ENCODE measurements around the gene IKBKE.

Gene IKBKE

GRCh38 chr1:206469933-206470691 is at the start of gene IKBKE:
TSS of gene IKBKE (plus strand) at chr1:206470476. CDS start at chr1:206473228, 2,752 bp downstream.
- peak; percentile 32 for TF ChIP-seq CTCF (IDR thresholded peaks at IDR 0.05)
- H3K4me3 ChIP-seq (ENCODE audit: low read depth in 1 of 2, low read length in 1 of 2): peak within 1 kb of the TSS; percentile 40 to 56
- no peaks in the 10 kb centered on the region for H3K9me3 ChIP-seq
- no peaks in the 10 kb centered on the region for H3K27me3 ChIP-seq
- peak within 1 kb of the TSS; percentile 63 for H3K27ac ChIP-seq
- peaks cover 58 to 63% of the 10 kb centered on the region in 2 experiments for H3K4me1 ChIP-seq (ENCODE audit: control insufficient read depth in 1 of 2, insufficient read depth in 1 of 2, low read depth in 1 of 2, low read length in 1 of 2)
- peaks cover 5% of the 10 kb centered on the region for H3K36me3 ChIP-seq

GRCh38 chr1:206421616-206422340 is 48.5 kb upstream of the IKBKE start:
- Histone ChIP-seq H3K36me3 (peaks cover 86% of the 10 kb centered on the region), H3K4me3 (ENCODE audit: low read depth in 1 of 2, low read length in 1 of 2) (no peak overlapping the region), H3K4me1 (ENCODE audit: control insufficient read depth in 1 of 2, insufficient read depth in 1 of 2, low read depth in 1 of 2, low read length in 1 of 2) (no peaks in the 10 kb centered on the region), H3K9me3 (no peaks in the 10 kb centered on the region), H3K27ac (no peak overlapping the region), H3K27me3 (no peaks in the 10 kb centered on the region)
- TF ChIP-seq CTCF (IDR thresholded peaks at IDR 0.05): no peak

- no peaks in the 10 kb centered on the region for H3K27me3 ChIP-seq
- TF ChIP-seq CTCF (IDR thresholded peaks at IDR 0.05): no peak
- no peaks in the 10 kb centered on the region for H3K9me3 ChIP-seq
- no peaks in the 10 kb centered on the region for H3K4me1 ChIP-seq (ENCODE audit: control insufficient read depth in 1 of 2, insufficient read depth in 1 of 2, low read depth in 1 of 2, low read length in 1 of 2)
- peaks cover 88% of the 10 kb centered on the region for H3K36me3 ChIP-seq
- no peak overlapping the region for H3K4me3 ChIP-seq (ENCODE audit: low read depth in 1 of 2, low read length in 1 of 2)
- no peak overlapping the region for H3K27ac ChIP-seq
Observed at GRCh38 chr1:206422525-206422924, 47.8 kb upstream of the IKBKE start.

GRCh38 chr1:206427291-206427690 is 43.0 kb upstream of the IKBKE start:
- H3K27ac ChIP-seq: no peak overlapping the region
- H3K27me3 ChIP-seq: no peaks in the 10 kb centered on the region
- TF ChIP-seq CTCF (IDR thresholded peaks at IDR 0.05): no peak
- peaks cover 79% of the 10 kb centered on the region for H3K36me3 ChIP-seq
- H3K9me3 ChIP-seq: no peaks in the 10 kb centered on the region
- H3K4me3 ChIP-seq (ENCODE audit: low read depth in 1 of 2, low read length in 1 of 2): no peak overlapping the region
- peaks cover 7 to 12% of the 10 kb centered on the region in 2 experiments for H3K4me1 ChIP-seq (ENCODE audit: control insufficient read depth in 1 of 2, insufficient read depth in 1 of 2, low read depth in 1 of 2, low read length in 1 of 2)

GRCh38 chr1:206429421-206429820 is 40.9 kb upstream of the IKBKE start:
- peaks cover 70% of the 10 kb centered on the region for H3K36me3 ChIP-seq
- TF ChIP-seq CTCF (IDR thresholded peaks at IDR 0.05): no peak
- H3K4me3 ChIP-seq (ENCODE audit: low read depth in 1 of 2, low read length in 1 of 2): no peak overlapping the region
- H3K27ac ChIP-seq: no peak overlapping the region
- peaks cover 7 to 12% of the 10 kb centered on the region in 2 experiments for H3K4me1 ChIP-seq (ENCODE audit: control insufficient read depth in 1 of 2, insufficient read depth in 1 of 2, low read depth in 1 of 2, low read length in 1 of 2)
- H3K9me3 ChIP-seq: no peaks in the 10 kb centered on the region
- no peaks in the 10 kb centered on the region for H3K27me3 ChIP-seq
